Measurements from ENCODE around the gene LRRK1.

GRCh38 chr15:101118615-101119014, 199.5 kb downstream of the LRRK1 start:
- no peak for TF ChIP-seq CTCF (IDR thresholded peaks at IDR 0.05; ENCODE audit: low read length)
- no peak for TF ChIP-seq EZH2 (IDR thresholded peaks at IDR 0.05; ENCODE audit: borderline replicate concordance, low read length)
